ENCODE measurements around the gene CTSL.

The CTSL gene

GRCh38 chr9:87701491-87701890 lies 24.4 kb upstream of the CTSL start:
- DNase-seq (ENCODE audit: low read depth), result no peak

GRCh38 chr9:87701931-87702421 lies 23.9 kb upstream of the CTSL start:
- DNase-seq (ENCODE audit: low read depth), result no peak

- no peak for DNase-seq (ENCODE audit: low read depth)
These were observed 23.0 kb upstream of the CTSL start for GRCh38 chr9:87702921-87703320.

GRCh38 chr9:87703636-87704276 lies 22.2 kb upstream of the CTSL start:
- DNase-seq (ENCODE audit: low read depth), result no peak

DNA sequence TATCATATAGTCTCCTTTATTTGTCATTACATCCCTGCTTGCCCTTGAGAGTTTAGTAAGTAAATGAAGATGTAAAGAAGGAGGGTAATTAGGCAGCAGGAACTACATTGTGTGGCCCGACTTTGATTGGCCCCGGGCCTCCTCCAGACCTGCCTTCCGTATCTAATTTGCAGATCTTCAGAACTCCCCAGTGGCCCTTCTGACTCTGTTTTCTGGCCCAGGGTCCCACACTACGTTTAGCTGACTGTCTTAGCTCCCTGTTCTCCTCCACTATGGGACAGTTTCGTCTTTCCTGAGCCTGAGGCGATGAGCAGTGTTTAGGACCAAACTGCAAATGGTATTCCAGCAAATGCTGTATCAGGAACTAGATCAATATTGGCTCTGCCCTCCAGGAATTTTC lies 21.6 kb upstream of the CTSL start:
- DNase-seq (ENCODE audit: low read depth), result no peak

GRCh38 chr9:87706066-87706739 lies 19.7 kb upstream of the CTSL start:
- DNase-seq (ENCODE audit: low read depth), result no peak

DNA sequence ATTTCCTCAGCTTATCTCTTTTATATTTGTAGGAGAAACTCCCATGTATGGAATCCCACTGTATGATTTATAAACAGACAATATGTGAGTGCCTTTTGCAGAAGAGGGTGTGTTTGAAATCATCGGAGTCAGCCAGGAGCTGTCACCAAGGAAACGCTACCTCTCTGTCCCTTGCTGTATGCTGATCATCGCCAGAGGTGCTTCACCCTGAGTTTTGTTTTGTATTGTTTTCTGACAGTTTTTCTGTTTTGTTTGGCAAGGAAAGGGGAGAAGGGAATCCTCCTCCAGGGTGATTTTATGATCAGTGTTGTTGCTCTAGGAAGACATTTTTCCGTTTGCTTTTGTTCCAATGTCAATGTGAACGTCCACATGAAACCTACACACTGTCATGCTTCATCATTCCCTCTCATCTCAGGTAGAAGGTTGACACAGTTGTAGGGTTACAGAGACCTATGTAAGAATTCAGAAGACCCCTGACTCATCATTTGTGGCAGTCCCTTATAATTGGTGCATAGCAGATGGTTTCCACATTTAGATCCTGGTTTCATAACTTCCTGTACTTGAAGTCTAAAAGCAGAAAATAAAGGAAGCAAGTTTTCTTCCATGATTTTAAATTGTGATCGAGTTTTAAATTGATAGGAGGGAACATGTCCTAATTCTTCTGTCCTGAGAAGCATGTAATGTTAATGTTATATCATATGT lies 18.0 kb upstream of the CTSL start:
- no peak for DNase-seq (ENCODE audit: low read depth)

- DNase-seq (ENCODE audit: low read depth), result no peak
These were observed 17.4 kb upstream of the CTSL start for GRCh38 chr9:87708546-87708945.

DNA sequence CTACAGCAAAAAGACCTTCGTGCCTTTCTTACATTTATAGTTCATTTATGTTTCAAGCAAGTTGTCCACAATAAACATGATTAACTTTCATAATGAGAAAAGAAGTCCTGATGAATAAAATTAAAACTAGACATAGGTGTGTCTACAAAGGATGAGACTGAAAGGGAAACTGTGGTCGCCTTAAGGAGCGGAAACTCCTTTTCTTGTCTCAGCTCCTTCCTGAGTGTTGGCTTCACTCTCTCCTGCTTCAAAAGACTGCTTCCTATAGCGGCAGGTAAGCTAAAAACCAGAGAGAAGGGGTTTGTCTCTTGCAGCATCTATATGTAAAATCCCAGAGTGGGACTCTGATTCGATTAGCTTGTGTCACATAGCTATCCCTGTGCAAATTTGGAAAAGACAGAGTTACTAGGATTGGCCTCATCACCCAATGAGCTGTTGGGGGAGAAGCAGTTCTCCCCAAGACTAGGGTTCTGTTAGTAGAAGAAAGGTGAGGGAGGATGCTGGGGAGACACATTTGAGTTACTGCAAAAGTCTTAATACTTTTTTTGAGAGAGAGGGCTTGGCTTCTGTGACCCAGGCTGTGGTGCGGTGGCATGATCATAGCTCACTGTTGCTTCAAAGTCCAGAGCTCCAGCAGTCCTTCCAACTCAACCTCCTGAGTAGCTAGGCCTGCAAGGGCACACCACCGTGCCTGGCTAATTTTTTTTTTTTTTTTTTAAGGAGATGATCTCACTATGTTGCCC lies 16.8 kb upstream of the CTSL start:
- no peak for DNase-seq (ENCODE audit: low read depth)

GRCh38 chr9:87710443-87710842 lies 15.5 kb upstream of the CTSL start:
- no peak for DNase-seq (ENCODE audit: low read depth)

- DNase-seq (ENCODE audit: low read depth), result peak; percentile 87
These were observed 13.8 kb upstream of the CTSL start for GRCh38 chr9:87711857-87712800.

- no peak for DNase-seq (ENCODE audit: low read depth)
These were observed 13.1 kb upstream of the CTSL start for GRCh38 chr9:87712801-87713277.

DNA sequence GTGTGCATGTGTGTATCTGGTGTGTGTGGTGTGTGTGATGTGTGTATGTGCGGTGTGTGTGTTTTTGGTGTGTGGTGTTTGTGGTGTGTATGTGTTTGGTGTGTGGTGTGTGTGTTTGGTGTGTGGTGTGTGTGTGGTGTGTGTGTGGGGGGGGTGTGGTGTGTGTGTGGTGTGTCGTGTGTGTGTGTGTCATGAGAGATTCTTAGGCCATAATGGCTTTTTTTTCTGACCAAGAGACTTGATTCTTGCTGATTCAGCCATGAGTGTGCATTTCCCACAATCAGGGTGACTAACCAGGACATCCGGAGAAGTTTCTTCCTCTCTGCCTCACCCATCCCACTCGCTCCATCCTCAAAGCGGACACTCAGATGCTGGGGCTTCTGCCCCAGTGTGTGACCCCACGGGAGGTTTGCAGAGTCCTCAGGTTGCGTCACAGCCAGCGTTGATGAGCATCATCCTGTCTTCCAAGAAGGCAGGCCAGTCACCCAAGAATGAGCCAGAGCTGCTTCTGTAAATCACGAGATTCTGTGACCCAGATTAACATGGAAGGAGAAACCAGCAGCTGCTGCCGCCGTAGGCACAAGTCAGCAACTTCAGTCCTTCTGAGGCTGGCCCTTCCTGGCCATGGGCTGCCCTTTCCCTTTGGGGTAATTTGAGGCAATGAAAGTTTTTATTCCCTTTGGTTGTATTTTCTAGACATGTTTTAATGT lies 12.5 kb upstream of the CTSL start:
- DNase-seq (ENCODE audit: low read depth), result peak; percentile 100

DNA sequence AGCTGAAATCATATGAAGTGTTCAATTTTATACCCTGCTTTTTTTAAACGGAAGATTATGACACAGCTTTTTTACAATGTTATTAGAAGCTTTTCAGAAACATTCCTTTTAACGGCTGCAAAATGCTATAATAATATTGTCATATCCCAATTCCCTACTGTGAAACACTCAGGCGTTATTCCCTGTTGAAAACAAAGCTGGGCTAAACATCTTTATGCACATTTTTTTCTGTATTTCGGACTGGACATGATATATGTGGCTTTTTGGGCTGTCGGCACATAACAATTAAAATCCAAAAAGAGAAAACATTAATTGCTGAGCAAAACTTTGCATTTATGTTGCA lies 12.0 kb upstream of the CTSL start:
- no peak for DNase-seq (ENCODE audit: low read depth)

DNA sequence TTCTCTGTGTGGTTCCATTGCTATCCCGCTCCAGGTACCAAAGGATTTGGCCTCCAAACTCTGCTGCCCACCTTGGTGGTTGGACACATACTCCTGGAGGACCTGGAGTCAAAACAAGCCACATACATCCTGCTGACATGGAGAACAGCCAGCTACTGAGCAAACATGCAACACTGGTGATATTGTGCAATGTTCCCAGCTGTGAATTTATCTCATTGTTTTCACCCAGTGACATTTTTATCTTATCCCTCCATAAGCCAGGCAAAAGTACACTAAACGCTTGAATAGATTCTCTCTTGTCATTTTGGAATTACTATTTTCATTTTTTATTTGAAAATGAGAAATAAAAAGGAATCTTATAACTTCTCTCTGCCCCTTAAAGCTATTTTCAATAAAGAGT lies 11.1 kb upstream of the CTSL start:
- DNase-seq (ENCODE audit: low read depth), result peak; percentile 70

DNA sequence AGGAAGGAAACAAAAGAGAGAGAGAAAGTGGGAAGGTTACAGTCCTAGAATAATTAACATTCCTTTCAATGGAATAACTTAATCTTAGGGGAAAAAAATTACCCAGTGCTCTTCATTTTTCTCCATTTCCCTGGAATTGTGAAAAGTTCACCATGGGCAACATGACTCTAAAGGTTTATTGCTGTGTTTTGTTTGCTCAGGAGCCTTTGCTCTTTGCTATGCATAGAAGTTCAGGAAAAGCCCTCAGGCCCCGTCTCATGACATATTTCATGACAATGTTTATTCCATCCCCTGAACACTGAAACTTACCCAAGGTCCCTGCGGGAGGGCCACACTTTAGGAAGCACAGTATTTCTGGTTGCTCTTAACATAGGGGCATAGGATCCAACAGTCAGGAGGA lies 9.8 kb upstream of the CTSL start:
- DNase-seq (ENCODE audit: low read depth), result no peak

GRCh38 chr9:87717456-87717855 lies 8.5 kb upstream of the CTSL start:
- DNase-seq (ENCODE audit: low read depth), result no peak

DNA sequence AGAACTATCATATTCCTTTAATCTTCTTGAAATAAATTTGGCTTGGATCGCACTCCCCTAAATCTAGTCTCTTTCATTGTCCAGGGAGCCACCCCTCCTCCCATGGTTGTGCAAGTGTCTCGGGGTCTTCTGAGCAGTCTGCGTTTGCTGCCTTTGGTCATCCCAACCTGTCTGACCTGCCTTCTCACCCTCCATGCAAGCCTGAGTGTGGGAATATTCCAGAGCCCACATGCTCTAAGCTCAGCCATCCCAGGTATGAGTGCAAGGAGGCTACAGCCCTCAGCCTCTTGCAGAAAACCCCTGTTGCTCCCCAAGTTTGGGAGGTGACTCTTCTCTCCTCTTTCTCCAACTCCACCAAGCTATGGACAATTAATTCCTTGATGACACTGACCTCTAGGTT lies 7.7 kb upstream of the CTSL start:
- no peak for DNase-seq (ENCODE audit: low read depth)

GRCh38 chr9:87718852-87719612 lies 6.9 kb upstream of the CTSL start:
- no peak for DNase-seq (ENCODE audit: low read depth)

DNA sequence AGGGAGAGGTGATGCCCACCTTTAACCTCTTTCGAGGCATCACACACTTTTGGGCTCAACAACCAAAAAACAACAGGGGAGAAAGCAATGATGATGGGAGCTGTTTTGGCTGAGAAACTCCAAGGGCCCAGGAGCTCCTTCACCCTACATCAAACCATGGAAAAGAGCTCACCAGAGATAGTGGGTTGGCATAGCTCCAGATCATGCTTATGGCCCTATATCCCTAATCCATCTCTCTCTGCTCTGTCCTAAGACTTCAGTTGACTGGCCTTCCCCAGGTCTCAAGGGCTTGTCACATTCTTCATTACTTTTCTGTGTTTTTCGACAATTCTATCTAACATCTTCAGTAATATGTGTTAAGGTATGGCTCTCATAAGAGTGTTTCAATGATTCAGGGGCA lies 5.7 kb upstream of the CTSL start:
- no peak for DNase-seq (ENCODE audit: low read depth)

Measured in ELR (cell line).